Measurements from ENCODE around the gene TMEM95. TPM values are rescaled to one million over a fixed set of nuclear protein-coding genes. Genes with fewer than 3 reads are reported as not detected.
A peak's percentile ranks its signal among the peaks of the same experiment; 100 is the strongest.

The TMEM95 gene
- total RNA-seq, 2 donors from 2014 or later: not detected

DNA sequence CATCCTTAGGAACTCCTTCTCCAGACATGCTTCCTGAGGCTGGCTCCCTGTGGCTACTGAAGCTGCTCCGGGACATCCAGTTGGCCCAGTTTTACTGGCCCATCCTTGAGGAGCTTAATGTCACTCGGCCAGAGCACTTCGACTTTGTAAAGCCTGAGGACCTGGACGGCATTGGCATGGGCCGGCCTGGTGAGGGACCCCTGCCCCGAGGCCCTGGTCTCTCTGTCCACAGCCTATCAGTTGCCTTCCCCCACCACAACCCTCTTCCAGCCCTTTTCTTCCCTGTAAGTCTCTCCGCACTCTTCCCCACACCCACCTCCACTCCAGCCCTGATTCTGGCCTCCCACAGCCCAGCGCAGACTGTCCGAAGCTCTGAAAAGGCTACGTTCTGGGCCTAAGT lies 27.9 kb downstream of the TMEM95 start:
- H3K4me3 Mint-ChIP-seq: no peak overlapping the region

GRCh38 chr17:7383371-7383741 lies 28.4 kb downstream of the TMEM95 start:
- ATAC-seq: no peak
- no peaks in the 10 kb centered on the region for H3K9me3 ChIP-seq (ENCODE audit: control insufficient read depth, low read length, poor library complexity, severe bottlenecking)
- no peak for DNase-seq
- no peak overlapping the region for H3K27ac Mint-ChIP-seq
- peaks cover 16% of the 10 kb centered on the region for H3K4me1 Mint-ChIP-seq
- peaks cover 35% of the 10 kb centered on the region for H3K27me3 Mint-ChIP-seq
- H3K4me3 Mint-ChIP-seq: peak overlapping the region; percentile 85
- peaks cover 6% of the 10 kb centered on the region for H3K36me3 Mint-ChIP-seq (ENCODE audit: low read depth)

More for the DNA sequence above, 27.9 kb downstream of the TMEM95 start:
- ATAC-seq (no peak), DNase-seq (no peak)
- no peaks in the 10 kb centered on the region for H3K9me3 ChIP-seq (ENCODE audit: control insufficient read depth, low read length, poor library complexity, severe bottlenecking)
- Mint-ChIP-seq H3K4me1 (peaks cover 16% of the 10 kb centered on the region), H3K36me3 (ENCODE audit: low read depth) (peaks cover 6% of the 10 kb centered on the region), H3K27ac (no peak overlapping the region), H3K27me3 (peaks cover 37% of the 10 kb centered on the region)

DNA sequence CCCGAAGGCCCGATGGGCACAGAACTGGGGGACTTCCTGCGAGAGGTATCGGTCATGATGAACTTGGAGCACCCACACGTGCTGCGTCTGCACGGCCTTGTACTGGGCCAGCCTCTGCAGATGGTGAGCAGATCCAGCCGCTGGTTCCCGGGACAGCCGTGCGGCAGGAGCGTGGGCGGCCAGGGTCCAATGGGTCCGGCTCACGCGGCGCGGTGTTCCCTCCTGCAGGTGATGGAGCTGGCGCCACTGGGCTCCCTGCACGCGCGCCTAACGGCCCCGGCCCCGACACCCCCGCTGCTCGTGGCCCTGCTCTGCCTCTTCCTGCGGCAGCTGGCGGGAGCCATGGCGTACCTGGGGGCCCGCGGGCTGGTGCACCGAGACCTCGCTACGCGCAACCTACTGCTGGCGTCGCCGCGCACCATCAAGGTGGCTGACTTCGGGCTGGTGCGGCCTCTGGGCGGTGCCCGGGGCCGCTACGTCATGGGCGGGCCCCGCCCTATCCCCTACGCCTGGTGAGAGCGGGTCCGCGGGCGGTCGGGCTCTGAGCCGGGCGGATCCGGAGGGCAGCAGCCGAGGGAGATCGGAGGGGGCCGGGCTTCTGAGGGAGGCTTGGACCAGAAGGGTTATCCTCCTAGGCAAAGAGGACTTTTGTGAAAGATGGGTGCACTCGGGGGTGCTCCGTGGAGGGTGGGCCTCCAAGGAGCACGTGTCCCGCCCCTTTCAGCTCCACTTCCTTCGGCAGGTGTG lies 29.0 kb downstream of the TMEM95 start:
- DNase-seq (peak; percentile 66 to 76 (median 75)), ATAC-seq (peak; percentile 97)
- peaks cover 16% of the 10 kb centered on the region for H3K4me1 Mint-ChIP-seq
- no peaks in the 10 kb centered on the region for H3K9me3 ChIP-seq (ENCODE audit: control insufficient read depth, low read length, poor library complexity, severe bottlenecking)
- H3K4me3 Mint-ChIP-seq: peak overlapping the region; percentile 85
- peaks cover 6% of the 10 kb centered on the region for H3K36me3 Mint-ChIP-seq (ENCODE audit: low read depth)
- peak overlapping the region; percentile 86 for H3K27ac Mint-ChIP-seq
- H3K27me3 Mint-ChIP-seq: peaks cover 35% of the 10 kb centered on the region

DNA sequence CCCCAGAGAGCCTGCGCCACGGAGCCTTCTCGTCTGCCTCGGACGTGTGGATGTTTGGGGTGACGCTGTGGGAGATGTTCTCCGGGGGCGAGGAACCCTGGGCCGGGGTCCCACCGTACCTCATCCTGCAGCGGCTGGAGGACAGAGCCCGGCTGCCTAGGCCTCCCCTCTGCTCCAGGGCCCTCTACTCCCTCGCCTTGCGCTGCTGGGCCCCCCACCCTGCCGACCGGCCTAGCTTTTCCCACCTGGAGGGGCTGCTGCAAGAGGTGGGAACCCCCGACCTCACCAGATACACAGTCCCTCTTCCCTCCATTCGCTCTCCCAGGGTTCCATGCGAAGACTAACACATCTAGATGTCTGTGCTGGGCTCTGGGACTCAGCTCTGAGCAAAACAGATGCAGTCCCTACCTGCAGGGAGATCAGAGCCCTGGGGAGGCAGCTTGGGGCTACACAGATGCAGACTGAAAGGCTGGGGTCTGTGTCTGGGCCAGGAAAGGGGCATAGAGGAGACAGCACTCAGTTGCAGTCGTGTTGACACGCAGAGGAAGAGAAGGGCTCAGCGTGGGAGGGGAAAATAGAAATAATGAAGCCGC lies 29.6 kb downstream of the TMEM95 start:
- peak overlapping the region; percentile 86 for H3K27ac Mint-ChIP-seq
- peaks cover 16% of the 10 kb centered on the region for H3K4me1 Mint-ChIP-seq
- H3K4me3 Mint-ChIP-seq: peak overlapping the region; percentile 85
- no peaks in the 10 kb centered on the region for H3K9me3 ChIP-seq (ENCODE audit: control insufficient read depth, low read length, poor library complexity, severe bottlenecking)
- no peak for DNase-seq
- peaks cover 28% of the 10 kb centered on the region for H3K27me3 Mint-ChIP-seq
- peaks cover 6% of the 10 kb centered on the region for H3K36me3 Mint-ChIP-seq (ENCODE audit: low read depth)
- no peak for ATAC-seq

GRCh38 chr17:7388856-7389255 lies 33.9 kb downstream of the TMEM95 start:
- DNase-seq (no peak), ATAC-seq (no peak)
- Mint-ChIP-seq H3K27me3 (no peaks in the 10 kb centered on the region), H3K4me3 (no peak overlapping the region), H3K36me3 (ENCODE audit: low read depth) (peaks cover 5% of the 10 kb centered on the region), H3K27ac (no peak overlapping the region), H3K4me1 (peaks cover 38% of the 10 kb centered on the region)
- H3K9me3 ChIP-seq (ENCODE audit: control insufficient read depth, low read length, poor library complexity, severe bottlenecking): no peaks in the 10 kb centered on the region

DNA sequence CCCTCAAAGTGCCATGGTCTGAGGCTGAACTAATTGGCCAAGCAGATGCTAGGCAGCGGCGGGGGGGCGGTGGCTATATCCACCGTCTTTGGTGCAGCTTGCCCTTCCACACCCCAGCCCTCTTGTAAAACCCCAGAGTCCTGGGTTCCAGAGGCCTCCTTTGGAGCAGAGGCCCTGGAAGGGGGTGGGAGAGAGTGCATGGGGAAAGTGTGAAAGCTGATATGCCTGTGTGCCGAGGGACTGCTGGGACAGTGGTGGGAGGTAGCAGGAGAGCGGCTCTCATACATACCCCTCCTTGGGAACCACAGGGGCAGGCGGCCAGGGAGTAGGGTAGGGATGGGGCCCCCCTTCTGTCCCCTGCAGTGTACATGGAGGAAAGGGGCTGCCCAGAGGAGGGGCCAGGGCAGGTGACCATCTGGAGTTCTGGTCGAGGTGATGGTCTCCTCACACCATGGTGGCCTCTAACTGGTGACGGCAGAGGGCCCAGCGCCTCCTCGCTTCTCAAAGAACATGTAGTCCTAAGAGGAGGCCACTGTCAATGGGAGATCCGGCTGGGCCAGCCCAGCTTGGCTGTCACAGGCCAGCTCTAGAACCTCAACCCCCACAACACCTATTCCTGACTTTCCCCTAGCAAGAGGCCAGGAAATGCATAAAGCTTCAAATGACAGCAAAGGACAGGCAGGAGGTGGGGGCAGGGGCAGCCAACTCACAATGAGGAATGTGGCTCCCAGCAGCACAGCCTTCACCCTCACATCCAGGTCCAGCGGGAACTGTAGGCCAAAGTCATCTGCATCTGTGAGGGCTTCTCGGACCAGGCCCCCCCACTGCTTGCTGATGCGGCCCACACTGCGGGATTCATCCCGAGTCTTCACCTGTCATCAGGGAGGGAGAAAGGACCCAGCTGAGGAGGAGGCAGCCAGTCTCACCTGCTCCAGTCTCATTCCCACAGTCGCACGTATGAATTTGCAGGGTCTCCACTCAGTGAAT lies 35.3 kb downstream of the TMEM95 start:
- DNase-seq (no peak), ATAC-seq (no peak)
- peaks cover 5% of the 10 kb centered on the region for H3K36me3 Mint-ChIP-seq (ENCODE audit: low read depth)
- H3K4me3 Mint-ChIP-seq: no peak overlapping the region
- H3K4me1 Mint-ChIP-seq: peaks cover 38% of the 10 kb centered on the region
- H3K27ac Mint-ChIP-seq: peak overlapping the region; percentile 43
- no peaks in the 10 kb centered on the region for H3K27me3 Mint-ChIP-seq
- no peaks in the 10 kb centered on the region for H3K9me3 ChIP-seq (ENCODE audit: control insufficient read depth, low read length, poor library complexity, severe bottlenecking)

GRCh38 chr17:7391307-7391706 lies 36.4 kb downstream of the TMEM95 start:
- no peaks in the 10 kb centered on the region for H3K9me3 ChIP-seq (ENCODE audit: control insufficient read depth, low read length, poor library complexity, severe bottlenecking)
- no peak for DNase-seq
- Mint-ChIP-seq H3K4me3 (peak overlapping the region; percentile 80), H3K36me3 (ENCODE audit: low read depth) (peaks cover 2% of the 10 kb centered on the region), H3K27ac (no peak overlapping the region), H3K4me1 (peaks cover 38% of the 10 kb centered on the region), H3K27me3 (no peaks in the 10 kb centered on the region)
- no peak for ATAC-seq

- no peaks in the 10 kb centered on the region for H3K9me3 ChIP-seq (ENCODE audit: control insufficient read depth, low read length, poor library complexity, severe bottlenecking)
- H3K27ac Mint-ChIP-seq: peak overlapping the region; percentile 47
- H3K4me3 Mint-ChIP-seq: peak overlapping the region; percentile 95
- ATAC-seq: no peak
- no peak for DNase-seq
- peaks cover 2% of the 10 kb centered on the region for H3K36me3 Mint-ChIP-seq (ENCODE audit: low read depth)
- no peaks in the 10 kb centered on the region for H3K27me3 Mint-ChIP-seq
- H3K4me1 Mint-ChIP-seq: peaks cover 33% of the 10 kb centered on the region
These were observed 38.0 kb downstream of the TMEM95 start for GRCh38 chr17:7392696-7393612.

- no peaks in the 10 kb centered on the region for H3K27me3 Mint-ChIP-seq
- ATAC-seq (peak; percentile 81), DNase-seq (peak; percentile 61 to 76 (median 68))
- peak overlapping the region; percentile 93 for H3K27ac Mint-ChIP-seq
- peak overlapping the region; percentile 95 for H3K4me3 Mint-ChIP-seq
- no peaks in the 10 kb centered on the region for H3K9me3 ChIP-seq (ENCODE audit: control insufficient read depth, low read length, poor library complexity, severe bottlenecking)
- H3K36me3 Mint-ChIP-seq (ENCODE audit: low read depth): peaks cover 2% of the 10 kb centered on the region
- peaks cover 33% of the 10 kb centered on the region for H3K4me1 Mint-ChIP-seq
These were observed 38.9 kb downstream of the TMEM95 start for GRCh38 chr17:7393613-7394451.

GRCh38 chr17:7394452-7395191 lies 39.7 kb downstream of the TMEM95 start, which contains the start of gene PLSCR3:
Gene PLSCR3 (minus strand): TSS chr17:7394525. CDS start chr17:7394110, 415 bp downstream.
- H3K4me1 Mint-ChIP-seq: peaks cover 33% of the 10 kb centered on the region
- peak within 1 kb of the TSS; percentile 95 for H3K4me3 Mint-ChIP-seq
- H3K9me3 ChIP-seq (ENCODE audit: control insufficient read depth, low read length, poor library complexity, severe bottlenecking): no peaks in the 10 kb centered on the region
- peak within 1 kb of the TSS; percentile 93 for H3K27ac Mint-ChIP-seq
- H3K27me3 Mint-ChIP-seq: no peaks in the 10 kb centered on the region
- peak; percentile 79 to 84 (median 83) for DNase-seq
- H3K36me3 Mint-ChIP-seq (ENCODE audit: low read depth): peaks cover 2% of the 10 kb centered on the region
- ATAC-seq: peak; percentile 90

DNA sequence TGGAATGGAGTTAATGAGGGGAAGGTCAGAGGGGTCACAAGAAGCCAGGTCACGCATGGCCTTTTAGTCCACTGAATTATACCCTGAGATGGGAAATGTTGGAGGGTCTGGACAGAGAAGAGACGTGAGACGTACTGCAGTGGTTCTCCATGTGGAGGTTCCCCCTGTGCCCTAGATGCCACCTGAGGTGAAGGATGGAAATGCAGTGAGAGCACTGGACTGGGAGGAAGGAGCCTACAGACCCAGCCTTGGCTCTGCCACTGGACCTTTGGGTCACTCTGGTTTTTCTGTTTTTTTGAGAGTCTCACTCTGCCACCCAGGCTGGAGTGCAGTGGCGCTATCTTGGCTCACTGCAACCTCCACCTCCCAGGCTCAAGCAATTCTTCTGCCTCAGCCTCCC lies 41.2 kb downstream of the TMEM95 start:
- Mint-ChIP-seq H3K36me3 (ENCODE audit: low read depth) (peaks cover 2% of the 10 kb centered on the region), H3K27ac (no peak overlapping the region), H3K4me1 (peaks cover 27% of the 10 kb centered on the region), H3K27me3 (no peaks in the 10 kb centered on the region), H3K4me3 (no peak overlapping the region)
- DNase-seq (no peak), ATAC-seq (no peak)
- no peaks in the 10 kb centered on the region for H3K9me3 ChIP-seq (ENCODE audit: control insufficient read depth, low read length, poor library complexity, severe bottlenecking)
